ENCODE data around the gene MRPS33.
"Not testable (repeated sequence)": the region's sequence is repeated elsewhere in the genome, so short reads cannot be mapped to it uniquely, and the experiment has no call there.

MRPS33 gene

DNA sequence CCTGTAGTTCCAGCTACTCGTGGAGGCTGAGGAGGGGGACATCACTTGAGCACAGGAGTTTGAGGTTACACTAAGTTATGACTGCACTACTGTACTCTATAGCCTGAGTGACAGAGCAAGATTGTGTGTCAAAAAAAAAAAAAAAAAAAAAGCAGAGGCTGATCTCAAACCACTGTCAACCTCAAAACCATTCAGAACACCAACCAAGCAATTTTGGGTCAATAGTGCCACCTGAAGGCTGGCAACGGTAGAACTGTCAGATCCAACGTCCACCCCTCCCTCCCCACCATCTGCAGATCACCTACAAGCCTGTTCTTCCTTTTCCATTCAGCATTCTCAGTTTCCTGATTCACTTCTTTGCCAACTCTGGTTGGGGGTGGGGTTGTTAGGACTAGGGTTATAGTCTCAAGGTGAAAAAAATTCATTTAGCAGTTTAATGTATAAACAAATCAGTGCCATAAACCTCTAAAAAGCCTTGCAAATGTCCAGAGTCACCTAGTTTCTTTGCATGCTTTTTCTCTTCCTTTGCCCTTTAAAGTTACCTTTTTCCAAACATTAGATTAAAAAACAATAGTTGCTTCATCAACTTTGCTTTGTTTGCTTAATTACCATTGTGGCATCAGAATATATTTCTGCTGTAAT, 2.6 kb downstream of the MRPS33 start:
- peak; percentile 64 for DNase-seq (ENCODE audit: low read depth)

DNA sequence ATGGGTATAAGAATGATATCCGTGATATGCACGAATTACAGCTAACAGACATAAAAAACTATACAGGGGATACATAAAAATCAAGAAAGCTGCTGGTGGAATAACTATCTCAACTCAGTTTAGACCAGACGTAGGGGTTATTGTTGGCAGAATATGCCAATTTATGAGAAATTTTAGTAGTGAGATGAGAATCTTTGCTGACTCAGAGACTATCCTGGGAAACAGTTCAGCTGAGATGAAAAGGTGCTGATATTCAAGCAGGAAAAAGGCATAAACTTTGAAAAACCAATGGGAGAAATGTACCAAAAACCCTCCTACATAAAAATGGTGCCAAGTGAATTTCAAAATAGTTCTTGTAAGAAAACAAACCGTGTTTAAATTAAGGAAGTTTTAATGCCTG, 3.3 kb downstream of the MRPS33 start:
- no peak for DNase-seq (ENCODE audit: low read depth)

DNA sequence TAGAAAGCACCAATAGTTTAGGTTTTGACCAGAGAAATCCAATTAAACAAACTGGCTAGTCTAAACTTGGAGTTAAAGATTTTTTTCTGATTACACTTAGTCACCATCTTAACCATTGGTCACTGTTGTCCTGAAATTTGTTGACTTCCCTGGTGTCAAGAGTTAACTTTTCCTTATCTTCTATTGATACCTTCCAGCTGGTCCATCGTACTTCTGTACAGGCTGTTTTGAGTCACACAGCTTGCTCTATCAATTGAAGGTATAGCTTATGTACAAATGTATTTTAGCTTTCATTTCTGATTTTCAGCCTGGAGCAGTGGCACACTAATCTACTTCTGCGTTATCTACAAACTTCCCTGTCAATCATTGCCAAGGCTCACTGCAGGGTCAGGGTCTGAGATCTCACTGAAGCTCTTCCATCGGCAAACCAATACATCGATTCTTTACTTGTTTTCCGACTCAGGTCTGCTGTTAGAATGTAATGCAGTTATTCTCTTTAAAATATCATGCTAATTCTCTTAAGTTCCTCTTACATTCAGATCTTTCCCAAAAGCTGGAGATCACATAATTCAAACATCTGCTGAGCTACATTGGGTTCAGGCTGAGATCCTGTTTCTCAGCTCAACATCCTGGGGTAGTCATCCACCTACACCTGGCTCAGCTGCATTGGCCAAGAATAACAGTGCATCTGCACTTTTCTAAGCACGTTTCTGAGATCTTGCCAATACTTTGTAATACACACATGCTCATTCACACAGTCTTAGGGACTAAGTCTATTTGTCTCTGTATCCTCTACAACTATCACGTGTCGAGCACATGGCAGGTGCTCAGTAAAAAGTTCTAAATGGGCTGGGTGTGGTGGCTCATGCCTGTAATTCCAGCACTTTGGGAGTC, 11.3 kb downstream of the MRPS33 start:
- no peak for DNase-seq (ENCODE audit: low read depth)

DNA sequence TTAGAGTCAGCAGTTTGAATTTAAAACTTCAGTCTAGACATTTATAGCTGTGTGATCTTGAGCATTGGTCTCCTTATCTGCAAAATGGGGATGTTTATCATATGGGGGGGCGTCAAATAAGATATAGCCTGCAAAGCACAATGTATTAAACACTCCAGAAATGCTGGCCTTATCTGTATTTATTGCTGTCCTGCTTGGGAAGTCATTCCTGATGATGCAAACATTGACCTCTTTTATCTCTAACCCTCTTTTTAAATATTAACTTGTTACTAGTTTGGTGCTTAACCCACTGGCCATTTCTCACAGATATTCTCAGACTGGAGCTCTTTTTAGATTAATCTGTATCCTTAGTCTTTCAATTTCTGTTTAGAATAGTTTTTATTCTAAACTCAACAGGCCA, 13.2 kb downstream of the MRPS33 start:
- DNase-seq (ENCODE audit: low read depth), result no peak

DNA sequence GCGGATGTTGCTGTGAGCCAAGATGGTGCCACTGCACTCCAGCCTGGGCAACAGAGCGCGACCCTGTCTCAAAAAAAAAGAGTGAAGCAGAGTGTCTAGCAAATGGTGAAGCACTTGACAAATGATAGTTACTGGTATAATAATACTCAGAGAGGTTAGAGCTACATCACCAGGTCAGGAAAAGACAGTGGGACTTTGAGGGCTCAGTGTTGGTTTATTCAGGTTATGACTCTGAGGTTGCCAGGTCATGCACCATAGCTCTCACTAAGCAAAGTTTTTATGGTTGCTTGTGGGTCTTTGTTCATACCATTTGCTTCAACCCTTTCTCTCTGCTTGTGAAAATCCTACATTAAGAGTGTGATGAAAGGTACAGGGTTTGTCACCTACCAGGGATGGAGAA, 13.6 kb downstream of the MRPS33 start:
- no peak for DNase-seq (ENCODE audit: low read depth)

DNA sequence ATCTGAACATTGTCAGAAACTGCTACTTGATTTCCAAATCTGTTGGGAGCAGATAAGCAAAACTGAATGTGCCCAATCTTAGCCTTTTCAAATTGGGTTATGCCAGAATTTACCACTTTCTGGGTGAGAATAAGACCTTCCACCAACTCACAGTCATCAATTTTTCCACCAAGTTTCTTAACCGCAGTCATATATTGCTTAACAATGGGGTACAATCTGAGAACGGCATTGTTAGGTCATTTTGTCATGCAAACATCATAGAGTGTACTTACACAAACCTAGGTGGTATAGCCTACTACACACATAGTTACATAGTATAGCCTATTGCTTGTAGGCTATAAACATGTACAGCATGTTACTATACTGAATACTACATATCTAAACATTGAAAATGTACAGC, 16.0 kb downstream of the MRPS33 start:
- DNase-seq (ENCODE audit: low read depth), result no peak

DNA sequence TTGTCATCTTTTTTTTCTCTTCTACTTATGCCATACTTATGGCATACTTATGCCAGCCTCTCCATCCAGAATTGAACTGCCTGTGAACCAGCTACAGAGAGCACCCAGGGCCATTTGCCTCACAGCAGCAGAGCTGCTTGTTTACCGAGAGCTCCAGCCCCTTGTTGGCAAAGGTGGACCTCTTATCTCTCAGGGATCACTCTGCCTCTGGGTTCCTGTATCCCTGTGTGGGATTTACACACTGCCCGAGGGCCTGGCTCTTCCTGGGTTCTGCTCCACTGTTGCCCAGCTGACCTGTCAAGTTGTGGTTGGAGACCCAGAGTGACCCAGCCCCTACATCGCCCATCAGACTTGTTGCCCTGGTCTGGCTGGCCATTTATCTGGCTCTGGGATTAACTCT, 22.3 kb downstream of the MRPS33 start:
- no peak for DNase-seq (ENCODE audit: low read depth)

DNA sequence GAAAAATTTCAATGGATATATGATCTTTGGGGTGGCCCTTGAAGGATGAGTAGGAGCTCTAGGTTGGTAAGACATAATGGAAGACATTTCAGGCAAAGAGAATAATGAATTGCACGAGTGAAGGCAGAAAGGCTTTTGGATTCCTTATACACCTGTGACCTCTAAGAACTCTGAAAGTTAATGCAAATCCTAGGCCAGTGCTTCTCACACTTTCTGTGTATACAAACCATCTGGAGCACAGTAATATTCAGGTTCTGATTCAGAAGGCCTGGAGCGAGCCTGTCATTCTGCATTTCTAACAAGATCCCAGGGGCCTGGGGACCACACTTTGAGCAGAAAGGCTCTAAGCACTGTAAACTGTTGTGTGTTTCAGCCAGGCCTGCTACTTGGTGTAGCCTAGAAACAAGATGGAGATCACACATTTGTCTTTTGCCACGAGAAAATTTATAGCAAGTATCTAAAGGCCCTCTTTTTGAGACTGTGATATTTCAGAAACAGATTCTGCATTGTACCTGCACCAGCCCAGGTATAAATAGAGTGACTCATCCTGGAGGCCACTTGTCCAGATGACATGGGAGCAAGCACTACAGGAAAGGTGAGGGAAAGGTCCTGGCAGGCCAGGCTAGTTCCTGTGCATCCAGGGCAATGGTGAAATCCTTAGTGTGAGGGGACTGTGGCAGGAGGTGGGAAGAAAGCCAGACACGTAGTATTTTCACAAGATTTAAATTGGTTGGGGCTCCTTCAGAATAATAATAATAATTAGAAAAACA, 24.4 kb downstream of the MRPS33 start:
- no peak for DNase-seq (ENCODE audit: low read depth)

DNA sequence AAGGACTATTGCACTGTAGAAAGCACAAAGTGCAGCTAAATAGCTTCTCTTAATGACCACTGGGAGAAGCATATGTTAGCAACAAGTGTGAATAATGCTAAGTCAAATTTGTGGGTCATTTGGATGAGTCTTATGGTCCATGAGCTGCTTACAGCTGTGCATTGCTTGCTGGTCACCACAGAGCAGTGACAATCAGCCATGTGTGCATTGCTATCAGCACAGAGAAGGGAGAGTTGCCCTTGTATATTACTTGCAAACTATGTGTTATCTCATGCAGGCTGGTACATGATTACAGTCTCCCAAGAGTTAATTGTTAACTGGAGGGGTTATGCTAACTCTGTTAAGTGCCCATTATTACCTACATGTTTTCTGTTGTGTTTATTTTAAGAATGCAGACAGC, 25.7 kb downstream of the MRPS33 start:
- no peak for DNase-seq (ENCODE audit: low read depth)

DNA sequence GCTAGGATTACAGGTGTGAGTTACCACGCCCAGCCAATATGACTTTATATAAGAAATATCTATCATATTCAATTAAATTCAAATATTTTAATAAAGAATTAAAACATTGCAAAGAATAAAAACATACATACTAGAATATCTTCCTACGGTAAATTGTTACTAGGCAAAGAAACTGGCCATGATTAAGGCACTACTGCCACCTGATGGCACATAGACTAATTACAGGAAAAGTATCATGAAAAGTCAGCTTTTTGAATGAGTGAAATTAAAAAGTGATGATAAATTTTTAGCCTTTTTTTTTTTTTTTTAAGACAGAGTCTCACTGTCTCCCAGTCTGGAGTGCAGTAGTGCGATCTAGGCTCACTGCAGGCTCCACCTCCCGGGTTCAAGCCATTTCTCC, 30.9 kb downstream of the MRPS33 start:
- DNase-seq (ENCODE audit: low read depth), result no peak

DNA sequence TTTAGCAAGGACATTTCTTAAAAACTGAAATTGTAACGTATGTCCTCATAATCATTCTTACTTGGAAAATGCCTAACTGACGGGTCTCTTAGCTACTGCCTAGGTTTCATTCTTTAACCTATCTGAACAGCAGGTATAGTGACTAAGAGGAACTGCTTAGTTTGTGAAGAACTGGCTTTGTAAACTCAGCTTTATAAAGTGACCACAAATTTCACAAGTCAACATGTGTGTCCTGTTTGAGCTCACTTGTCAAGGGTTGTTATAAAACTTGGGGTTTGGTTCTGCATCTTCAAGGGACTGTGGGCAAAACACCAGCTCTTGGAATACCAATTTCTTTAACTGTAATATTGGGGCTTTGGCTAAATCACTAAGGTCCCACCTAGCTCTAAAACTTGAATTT, 32.2 kb downstream of the MRPS33 start:
- no peak for DNase-seq (ENCODE audit: low read depth)

DNA sequence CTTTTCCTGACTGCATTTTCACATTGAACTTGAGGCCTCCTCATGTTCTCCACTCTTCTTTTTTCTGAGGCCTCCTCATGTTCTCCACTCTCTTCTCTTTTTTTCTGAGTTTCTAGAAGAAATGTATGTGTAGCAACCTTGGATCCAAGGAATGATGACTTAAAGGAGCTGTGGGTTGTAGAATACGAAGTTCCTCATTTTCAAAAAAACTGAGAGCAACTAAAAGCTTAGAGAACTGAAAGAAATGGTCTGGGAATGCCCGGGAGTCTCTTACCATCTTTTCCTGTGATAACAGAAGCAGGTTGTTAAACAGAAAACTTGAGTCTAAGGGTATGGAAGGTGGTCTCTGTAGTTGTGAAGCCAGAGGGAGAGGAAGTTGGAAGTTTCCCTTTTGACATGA, 32.8 kb downstream of the MRPS33 start:
- no peak for DNase-seq (ENCODE audit: low read depth)

DNA sequence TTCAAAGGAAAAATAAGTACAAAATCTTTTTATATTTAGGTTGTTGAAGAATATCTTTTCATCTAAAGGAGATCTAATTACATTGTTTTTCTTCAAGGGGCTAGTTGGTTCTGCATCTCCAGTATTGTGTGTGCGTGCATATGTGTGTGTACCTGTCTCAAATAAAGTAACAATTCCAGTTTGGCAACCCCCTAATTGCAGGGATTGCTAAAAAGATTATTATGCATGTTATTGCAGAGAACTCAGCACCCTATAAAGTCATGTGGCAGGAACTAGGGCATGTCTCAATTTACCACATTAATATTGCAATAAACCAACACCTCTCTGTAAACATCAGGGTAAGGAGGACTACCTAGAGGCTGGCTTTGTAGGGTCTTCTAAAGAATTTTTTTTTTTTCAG, 37.0 kb downstream of the MRPS33 start:
- no peak for DNase-seq (ENCODE audit: low read depth)

DNA sequence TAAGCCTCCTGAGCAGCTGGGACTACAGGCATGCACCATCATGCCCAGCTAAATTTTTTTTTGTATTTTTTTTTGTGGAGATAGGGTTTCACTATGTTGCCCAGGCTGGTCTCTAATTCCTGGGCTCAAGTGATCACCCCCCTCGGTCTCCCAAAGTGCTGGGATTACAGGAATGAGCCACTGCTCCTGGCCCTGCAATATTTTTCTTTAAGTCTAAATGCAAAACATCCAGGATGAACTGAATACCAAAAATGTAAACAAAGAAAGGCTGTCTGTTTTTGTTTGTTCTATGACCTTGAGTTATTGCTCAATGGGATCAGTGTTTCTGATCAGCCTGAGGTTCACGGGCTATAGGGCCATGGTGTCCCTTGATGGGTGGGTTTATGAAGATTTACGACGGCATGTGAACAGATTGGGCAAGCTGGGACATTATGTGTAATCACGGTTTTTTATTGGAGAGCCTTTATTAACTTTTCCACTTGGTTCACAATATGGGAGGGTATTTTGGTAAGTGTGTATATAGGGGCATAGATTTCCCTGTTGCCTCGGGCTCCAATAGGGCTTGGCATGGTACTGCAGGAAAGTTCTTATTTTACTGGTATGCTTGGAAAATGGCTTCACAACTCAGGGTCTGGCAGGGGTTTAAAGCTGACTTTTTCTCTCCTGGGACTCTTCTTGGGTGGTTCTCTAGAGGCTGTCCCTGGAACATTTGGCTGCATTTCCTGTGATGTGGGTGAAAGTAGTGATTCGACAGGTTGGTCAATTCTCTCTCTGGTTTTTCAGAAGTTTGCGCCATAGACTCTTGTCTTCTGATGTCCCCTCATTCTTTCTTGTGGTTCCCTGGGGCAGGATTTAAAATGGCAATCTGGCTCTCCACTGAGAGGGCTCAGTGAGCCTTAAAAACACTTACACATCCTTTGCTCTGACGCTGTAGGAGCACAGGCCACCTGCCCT, 41.6 kb downstream of the MRPS33 start:
- DNase-seq (ENCODE audit: low read depth), result no peak

DNA sequence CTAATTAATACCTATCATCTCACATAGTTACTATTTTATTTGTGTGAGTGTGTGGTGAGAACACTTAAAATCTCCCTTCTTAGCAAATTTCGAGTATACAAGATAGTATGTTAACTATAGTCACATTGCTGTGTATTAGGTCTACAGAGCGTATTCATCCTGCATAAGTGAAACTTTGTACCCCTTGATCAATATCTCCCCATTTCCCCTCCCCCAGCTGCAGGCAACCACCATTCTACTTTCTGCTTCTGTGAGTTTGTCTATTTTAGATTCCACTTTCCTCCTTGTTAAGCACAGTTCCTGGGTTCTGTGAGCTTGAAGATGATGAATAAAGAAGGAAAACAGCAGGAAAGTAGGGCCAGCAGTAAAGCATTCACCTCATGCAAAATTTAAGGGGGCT, 42.4 kb downstream of the MRPS33 start:
- DNase-seq (ENCODE audit: low read depth), result no peak

DNA sequence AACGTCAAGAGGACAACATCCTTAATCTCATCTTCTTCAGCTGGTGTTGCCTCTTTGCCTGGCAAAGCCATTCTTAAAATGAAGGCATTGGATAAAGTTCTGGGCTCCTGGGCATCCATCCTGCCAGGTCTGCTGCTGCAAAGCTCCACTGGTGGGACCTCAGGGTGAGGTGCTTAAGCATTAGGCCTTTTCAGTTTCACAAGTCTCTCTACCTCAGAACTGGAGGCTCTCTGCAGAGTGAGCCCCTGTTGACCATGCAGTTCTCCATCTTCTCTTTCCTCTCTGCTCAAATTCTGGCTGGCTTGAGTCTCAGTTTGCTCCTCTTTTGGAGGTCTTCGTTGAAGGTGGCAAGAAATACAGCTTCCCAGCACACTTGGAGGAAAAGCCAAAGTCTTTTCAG, 47.3 kb downstream of the MRPS33 start:
- no peak for DNase-seq (ENCODE audit: low read depth)

DNA sequence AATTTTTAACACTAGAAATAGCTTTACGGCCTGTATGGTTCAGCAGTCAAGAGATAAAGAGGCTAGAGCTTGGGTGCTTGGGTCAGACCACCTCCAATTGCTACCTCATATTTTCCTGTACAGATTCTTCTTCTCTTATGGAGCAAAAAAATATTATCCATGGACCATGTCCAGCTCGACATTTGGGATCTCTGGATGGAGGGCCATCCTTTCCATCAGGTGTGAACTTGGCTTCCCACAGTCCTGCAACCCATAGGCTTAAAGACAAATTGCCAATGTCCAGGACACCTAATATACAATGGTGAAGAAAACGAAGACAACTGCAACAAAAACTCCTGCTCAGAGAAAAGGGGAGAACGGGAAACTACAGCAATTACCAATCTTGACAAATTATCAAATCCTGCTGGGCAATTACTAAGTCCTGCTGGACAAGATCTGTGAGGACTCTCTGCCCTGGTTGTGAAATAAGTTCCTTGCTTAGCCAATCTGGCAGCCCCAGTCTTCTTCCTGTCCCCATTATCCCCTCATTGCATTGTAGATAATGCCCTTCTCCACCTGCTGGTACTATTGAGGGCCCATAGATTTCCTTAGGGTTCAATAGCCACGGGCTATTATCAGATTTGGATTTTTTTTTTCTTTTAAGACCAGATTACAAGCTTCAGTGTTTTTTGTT, 48.1 kb downstream of the MRPS33 start:
- DNase-seq (ENCODE audit: low read depth), result no peak

DNA sequence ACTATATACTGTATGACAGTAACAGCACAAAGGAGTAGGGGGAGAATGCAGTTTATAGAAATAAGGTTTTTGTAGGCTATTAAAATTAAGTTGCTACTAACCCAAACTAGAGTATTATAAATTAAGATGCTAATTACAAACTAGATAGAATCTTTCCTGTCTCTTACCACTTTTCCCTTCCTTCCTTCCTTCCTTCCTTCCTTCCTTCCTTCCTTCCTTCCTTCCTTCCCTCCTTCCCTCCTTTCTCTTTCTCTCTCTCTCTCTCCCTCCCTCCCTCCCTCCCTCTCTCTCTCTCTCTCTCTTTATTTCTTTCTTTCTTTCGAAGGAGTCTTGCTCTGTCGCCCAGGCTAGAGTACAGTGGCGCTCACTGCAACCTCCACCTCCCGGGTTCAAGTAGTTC, 53.6 kb downstream of the MRPS33 start:
- no peak for DNase-seq (ENCODE audit: low read depth)

DNA sequence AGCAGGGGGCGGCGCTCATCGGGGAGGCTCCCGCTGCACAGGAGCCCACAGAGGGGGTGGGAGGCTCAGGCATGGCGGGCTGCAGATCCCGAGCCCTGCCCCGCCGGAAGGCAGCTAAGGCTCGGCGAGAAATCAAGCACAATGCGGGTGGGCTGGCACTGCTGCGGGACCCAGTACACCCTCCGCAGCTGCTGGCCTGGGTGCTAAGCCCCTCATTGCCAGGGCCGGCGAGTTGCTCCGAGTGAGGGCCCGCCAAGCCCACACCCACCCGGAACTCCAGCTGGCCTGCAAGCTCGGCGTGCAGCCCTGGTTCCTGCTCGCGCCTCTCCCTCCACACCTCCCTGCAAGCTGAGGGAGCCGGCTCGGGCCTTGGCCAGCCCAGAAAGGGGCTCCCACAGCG, 57.8 kb downstream of the MRPS33 start:
- not testable (repeated sequence) for DNase-seq (ENCODE audit: low read depth)
